HEK293 (cell line): Measurements from ENCODE around the gene SERPINA6.

Experiments used
- CTCF ChIA-PET: fragments of 350-600 bp; formaldehyde crosslinking; extraction: SDS; loops from one replicate; lab custom pipeline; 2021; ENCODE audit warnings: antibody characterized with exemption; lab: Yijun Ruan, JAX
- POLR2A ChIA-PET: fragments of 300-600 bp; formaldehyde crosslinking; extraction: SDS; loops from one replicate; lab custom pipeline; 2020; ENCODE audit warnings: antibody characterized with exemption, inconsistent platforms; lab: Yijun Ruan, JAX
- H3K27ac ChIP-seq: fragments of 200-500 bp; sonication (Bioruptor generic); 2 replicates; pipeline ENCODE4 v1.5.1; 2014; ENCODE audit warnings: low read depth, low read length, control low read depth, inconsistent platforms; ENCODE audit errors: extremely low read depth
- H3K36me3 ChIP-seq, 2 experiments: fragments of 200-500 bp in 1 of 2; sonication (Bioruptor generic) in 1 of 2; 1 replicate in 1 of 2; 2 replicates in 1 of 2; pipeline ENCODE4 v1.5.1; 2014 to 2017; ENCODE audit warnings: inconsistent platforms in 2 of 2, low read length in 2 of 2; ENCODE audit not compliant: control insufficient read depth in 2 of 2, insufficient read depth in 1 of 2
- H3K4me1 ChIP-seq: fragments of 200-500 bp; sonication (Bioruptor generic); 2 replicates; pipeline ENCODE4 v1.5.1; 2014; ENCODE audit warnings: mild to moderate bottlenecking, low read length, inconsistent platforms; ENCODE audit not compliant: control insufficient read depth, insufficient read depth
- H3K4me3 ChIP-seq: 2 replicates; pipeline ENCODE4 v1.5.1; 2011; ENCODE audit warnings: low read depth, mild to moderate bottlenecking, control low read depth, low read length, moderate library complexity
- H3K9me3 ChIP-seq: fragments of 200-500 bp; sonication (Bioruptor generic); 2 replicates; pipeline ENCODE4 v1.5.1; 2014; ENCODE audit warnings: low read depth, low read length, inconsistent platforms; ENCODE audit not compliant: control insufficient read depth, insufficient read depth
- GLIS2 ChIP-seq: fragments of 450-650 bp; formaldehyde crosslinking; IDR thresholded peaks from 2 replicates; pipeline ENCODE4 v1.5.1; 2016; ENCODE audit warnings: missing biosample characterization, missing genetic modification characterization
- HOXA7 ChIP-seq: sonication (generic); formaldehyde crosslinking; IDR thresholded peaks from 2 replicates; pipeline ENCODE4 v1.8.1; 2022; ENCODE audit warnings: missing genetic modification reagents, borderline replicate concordance
- INSM2 ChIP-seq: fragments of 450-650 bp; formaldehyde crosslinking; IDR thresholded peaks from 2 replicates; pipeline ENCODE4 v1.5.1; 2016; ENCODE audit warnings: missing biosample characterization, missing genetic modification characterization
- PATZ1 ChIP-seq: fragments of 450-650 bp; formaldehyde crosslinking; IDR thresholded peaks from 2 replicates; pipeline ENCODE4 v1.5.1; 2016; ENCODE audit warnings: missing biosample characterization, missing genetic modification characterization
- PRDM4 ChIP-seq: fragments of 450-650 bp; formaldehyde crosslinking; IDR thresholded peaks from 2 replicates; pipeline ENCODE4 v1.5.1; 2017; ENCODE audit warnings: missing biosample characterization, missing genetic modification characterization
- RBAK ChIP-seq: fragments of 450-650 bp; formaldehyde crosslinking; IDR thresholded peaks from 2 replicates; pipeline ENCODE4 v1.5.1; 2016; ENCODE audit warnings: missing biosample characterization, missing genetic modification characterization
- ZBTB44 ChIP-seq: fragments of 450-650 bp; IDR thresholded peaks from 2 replicates; pipeline ENCODE4 v1.5.1; 2018; ENCODE audit warnings: missing biosample characterization, mild to moderate bottlenecking, missing genetic modification characterization
- ZBTB48 ChIP-seq: fragments of 450-650 bp; formaldehyde crosslinking; IDR thresholded peaks from 2 replicates; pipeline ENCODE4 v1.5.1; 2016; ENCODE audit warnings: missing biosample characterization, missing genetic modification characterization
- ZNF174 ChIP-seq: fragments of 450-650 bp; formaldehyde crosslinking; IDR thresholded peaks from 2 replicates; pipeline ENCODE4 v1.5.0; 2017; ENCODE audit warnings: missing biosample characterization, mild to moderate bottlenecking, missing genetic modification characterization
- ZNF18 ChIP-seq: fragments of 450-650 bp; formaldehyde crosslinking; IDR thresholded peaks from 2 replicates; pipeline ENCODE4 v1.5.1; 2016; ENCODE audit warnings: missing biosample characterization, missing genetic modification characterization
- ZNF266 ChIP-seq: fragments of 450-650 bp; formaldehyde crosslinking; IDR thresholded peaks from 2 replicates; pipeline ENCODE4 v1.5.1; 2016; ENCODE audit warnings: missing biosample characterization, missing genetic modification characterization, low read depth
- ZNF280D ChIP-seq: fragments of 450-650 bp; formaldehyde crosslinking; IDR thresholded peaks from 2 replicates; pipeline ENCODE4 v1.5.1; 2016; ENCODE audit warnings: missing biosample characterization, missing genetic modification characterization
- ZNF404 ChIP-seq: fragments of 450-650 bp; formaldehyde crosslinking; IDR thresholded peaks from 2 replicates; pipeline ENCODE4 v1.5.1; 2017; ENCODE audit warnings: missing biosample characterization, missing genetic modification characterization
- ZNF513 ChIP-seq: fragments of 450-650 bp; IDR thresholded peaks from 2 replicates; pipeline ENCODE4 v1.5.1; 2018; ENCODE audit warnings: missing biosample characterization, missing genetic modification characterization
- ZNF596 ChIP-seq: fragments of 450-650 bp; IDR thresholded peaks from 2 replicates; pipeline ENCODE4 v1.5.0; 2018; ENCODE audit warnings: missing biosample characterization, mild to moderate bottlenecking, missing genetic modification characterization, moderate library complexity
- ZNF623 ChIP-seq: fragments of 450-650 bp; formaldehyde crosslinking; IDR thresholded peaks from 2 replicates; pipeline ENCODE4 v1.5.1; 2016; ENCODE audit warnings: missing biosample characterization, missing genetic modification characterization
- ZNF645 ChIP-seq: fragments of 450-650 bp; formaldehyde crosslinking; IDR thresholded peaks from 2 replicates; pipeline ENCODE4; 2016; ENCODE audit warnings: missing biosample characterization, missing genetic modification characterization
- ZNF658 ChIP-seq: fragments of 450-650 bp; formaldehyde crosslinking; IDR thresholded peaks from 2 replicates; pipeline ENCODE4; 2016; ENCODE audit warnings: missing biosample characterization, missing genetic modification characterization
- ZNF670 ChIP-seq: fragments of 450-650 bp; formaldehyde crosslinking; IDR thresholded peaks from 2 replicates; pipeline ENCODE4 v1.5.1; 2016; ENCODE audit warnings: missing biosample characterization, missing genetic modification characterization, low read depth
- ZNF701 ChIP-seq: fragments of 450-650 bp; formaldehyde crosslinking; IDR thresholded peaks from 2 replicates; pipeline ENCODE4 v1.5.1; 2016; ENCODE audit warnings: missing biosample characterization, missing genetic modification characterization

The SERPINA6 gene

GRCh38 chr14:94330857-94331256 lies 7.7 kb upstream of the SERPINA6 start:
- ChIA-PET POLR2A (interaction anchor here (1.1 kb wide), 1 partner anchor 17 kb away, joined by 3 read pairs; no protein-coding TSS in a partner anchor), CTCF (interaction anchor here (0.7 kb wide), 1 partner anchor 9 kb away, joined by 3 read pairs; no protein-coding TSS in a partner anchor)
- Histone ChIP-seq H3K4me3 (no peak overlapping the region), H3K36me3 (no peaks in the 10 kb centered on the region), H3K9me3 (no peaks in the 10 kb centered on the region), H3K4me1 (no peaks in the 10 kb centered on the region), H3K27ac (no peak overlapping the region)
- TF ChIP-seq PRDM4 (no peak), GLIS2 (no peak), ZNF645 (tag by site-specific recombination) (no peak), RBAK (tag by site-specific recombination) (no peak), ZBTB48 (tag by site-specific recombination) (no peak), ZNF596 (no peak), ZNF623 (tag by site-specific recombination) (no peak), ZBTB44 (tag by site-specific recombination) (no peak), ZNF18 (no peak), ZNF658 (tag by site-specific recombination) (no peak), ZNF280D (tag by site-specific recombination) (no peak), HOXA7 (CRISPR knock-in tag) (no peak), ZNF174 (tag by site-specific recombination) (no peak)

- no peak overlapping the region for H3K4me3 ChIP-seq
- no peak for TF ChIP-seq PATZ1 (tag by site-specific recombination)
- TF ChIP-seq INSM2 = no peak
- no peak for TF ChIP-seq ZNF513 (tag by site-specific recombination)
- no peak for TF ChIP-seq ZNF404 (tag by site-specific recombination)
- no peak for TF ChIP-seq ZNF266 (tag by site-specific recombination)
- no peak for TF ChIP-seq ZNF670 (tag by site-specific recombination)
- TF ChIP-seq ZNF701 = no peak
Observed at GRCh38 chr14:94330432-94330831, 7.3 kb upstream of the SERPINA6 start.

More at GRCh38 chr14:94330432-94330831, 7.3 kb upstream of the SERPINA6 start:
- ChIA-PET POLR2A (interaction anchor here (0.6 to 1.1 kb wide), 2 partner anchors 16 to 656 kb away, joined by 3 read pairs; no protein-coding TSS in a partner anchor), CTCF (interaction anchor here (0.7 kb wide), 1 partner anchor 8 kb away, joined by 3 read pairs; no protein-coding TSS in a partner anchor)
- no peaks in the 10 kb centered on the region for H3K9me3 ChIP-seq
- H3K4me1 ChIP-seq = no peaks in the 10 kb centered on the region
- H3K27ac ChIP-seq = no peak overlapping the region
- no peaks in the 10 kb centered on the region for H3K36me3 ChIP-seq
